ENCODE measurements around the gene SLF2.

Gene SLF2

GRCh38 chr10:100934084-100934659 lies 21.4 kb downstream of the SLF2 start:
- no peak overlapping the region for H3K4me3 Mint-ChIP-seq
- TF ChIP-seq, protein P1, sequence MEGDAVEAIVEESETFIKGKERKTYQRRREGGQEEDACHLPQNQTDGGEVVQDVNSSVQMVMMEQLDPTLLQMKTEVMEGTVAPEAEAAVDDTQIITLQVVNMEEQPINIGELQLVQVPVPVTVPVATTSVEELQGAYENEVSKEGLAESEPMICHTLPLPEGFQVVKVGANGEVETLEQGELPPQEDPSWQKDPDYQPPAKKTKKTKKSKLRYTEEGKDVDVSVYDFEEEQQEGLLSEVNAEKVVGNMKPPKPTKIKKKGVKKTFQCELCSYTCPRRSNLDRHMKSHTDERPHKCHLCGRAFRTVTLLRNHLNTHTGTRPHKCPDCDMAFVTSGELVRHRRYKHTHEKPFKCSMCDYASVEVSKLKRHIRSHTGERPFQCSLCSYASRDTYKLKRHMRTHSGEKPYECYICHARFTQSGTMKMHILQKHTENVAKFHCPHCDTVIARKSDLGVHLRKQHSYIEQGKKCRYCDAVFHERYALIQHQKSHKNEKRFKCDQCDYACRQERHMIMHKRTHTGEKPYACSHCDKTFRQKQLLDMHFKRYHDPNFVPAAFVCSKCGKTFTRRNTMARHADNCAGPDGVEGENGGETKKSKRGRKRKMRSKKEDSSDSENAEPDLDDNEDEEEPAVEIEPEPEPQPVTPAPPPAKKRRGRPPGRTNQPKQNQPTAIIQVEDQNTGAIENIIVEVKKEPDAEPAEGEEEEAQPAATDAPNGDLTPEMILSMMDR (IDR thresholded peaks at IDR 0.05; ENCODE audit: unreplicated experiment in 3 of 3) = peak; percentile 22 to 31 (median 26)
- H3K9me3 Mint-ChIP-seq = no peaks in the 10 kb centered on the region
- H3K27ac Mint-ChIP-seq = no peak overlapping the region
- peaks cover 51% of the 10 kb centered on the region for H3K36me3 Mint-ChIP-seq (ENCODE audit: low read depth)
- peaks cover 5% of the 10 kb centered on the region for H3K4me1 Mint-ChIP-seq
- peaks cover 4% of the 10 kb centered on the region for H3K27me3 Mint-ChIP-seq (ENCODE audit: low read depth)

- H3K9me3 Mint-ChIP-seq = no peaks in the 10 kb centered on the region
- H3K36me3 Mint-ChIP-seq (ENCODE audit: low read depth) = peaks cover 52% of the 10 kb centered on the region
- H3K4me1 Mint-ChIP-seq = no peaks in the 10 kb centered on the region
- TF ChIP-seq, protein P1 (IDR thresholded peaks at IDR 0.05; ENCODE audit: unreplicated experiment in 3 of 3) = no peak
- no peaks in the 10 kb centered on the region for H3K27me3 Mint-ChIP-seq (ENCODE audit: low read depth)
- no peak overlapping the region for H3K27ac Mint-ChIP-seq
- H3K4me3 Mint-ChIP-seq = no peak overlapping the region
Measured at GRCh38 chr10:100939763-100940344, 27.1 kb downstream of the SLF2 start.

- H3K27ac Mint-ChIP-seq = no peak overlapping the region
Measured at GRCh38 chr10:100942229-100942628, 29.5 kb downstream of the SLF2 start.

GRCh38 chr10:100943508-100943907 lies 30.7 kb downstream of the SLF2 start:
- no peaks in the 10 kb centered on the region for H3K27me3 Mint-ChIP-seq (ENCODE audit: low read depth)

More at GRCh38 chr10:100942229-100942628, 29.5 kb downstream of the SLF2 start:
- Mint-ChIP-seq H3K4me1 (no peaks in the 10 kb centered on the region), H3K4me3 (no peak overlapping the region), H3K27me3 (ENCODE audit: low read depth) (no peaks in the 10 kb centered on the region), H3K36me3 (ENCODE audit: low read depth) (peaks cover 68% of the 10 kb centered on the region), H3K9me3 (no peaks in the 10 kb centered on the region)
- TF ChIP-seq, protein P1 (IDR thresholded peaks at IDR 0.05; ENCODE audit: unreplicated experiment in 3 of 3) = no peak

GRCh38 chr10:100945754-100946153 lies 33.0 kb downstream of the SLF2 start:
- H3K4me1 Mint-ChIP-seq = no peaks in the 10 kb centered on the region
- H3K36me3 Mint-ChIP-seq (ENCODE audit: low read depth) = peaks cover 68% of the 10 kb centered on the region
- no peak overlapping the region for H3K4me3 Mint-ChIP-seq
- no peaks in the 10 kb centered on the region for H3K27me3 Mint-ChIP-seq (ENCODE audit: low read depth)
- H3K9me3 Mint-ChIP-seq = no peaks in the 10 kb centered on the region
- TF ChIP-seq, protein P1 (IDR thresholded peaks at IDR 0.05; ENCODE audit: unreplicated experiment in 3 of 3) = no peak
- H3K27ac Mint-ChIP-seq = no peak overlapping the region

More at GRCh38 chr10:100943508-100943907, 30.7 kb downstream of the SLF2 start:
- no peaks in the 10 kb centered on the region for H3K4me1 Mint-ChIP-seq
- no peak overlapping the region for H3K27ac Mint-ChIP-seq
- no peaks in the 10 kb centered on the region for H3K9me3 Mint-ChIP-seq
- H3K36me3 Mint-ChIP-seq (ENCODE audit: low read depth) = peaks cover 71% of the 10 kb centered on the region
- H3K4me3 Mint-ChIP-seq = no peak overlapping the region
- TF ChIP-seq, protein P1 (IDR thresholded peaks at IDR 0.05; ENCODE audit: unreplicated experiment in 3 of 3) = no peak

GRCh38 chr10:100948916-100949315 lies 36.2 kb downstream of the SLF2 start:
- H3K27me3 Mint-ChIP-seq (ENCODE audit: low read depth) = no peaks in the 10 kb centered on the region
- H3K4me1 Mint-ChIP-seq = no peaks in the 10 kb centered on the region
- H3K27ac Mint-ChIP-seq = no peak overlapping the region
- TF ChIP-seq, protein P1 (IDR thresholded peaks at IDR 0.05; ENCODE audit: unreplicated experiment in 3 of 3) = no peak
- H3K36me3 Mint-ChIP-seq (ENCODE audit: low read depth) = peaks cover 51% of the 10 kb centered on the region
- no peak overlapping the region for H3K4me3 Mint-ChIP-seq
- H3K9me3 Mint-ChIP-seq = no peaks in the 10 kb centered on the region
